A673 (cell line): ENCODE results near the gene NUDT2.

Experiments used
- EZH2 ChIP-seq: fragments of 200-600 bp; sonication (generic); IDR thresholded peaks from 2 replicates; pipeline ENCODE4 v1.6.1; 2017; ENCODE audit warnings: borderline replicate concordance, low read depth, mild to moderate bottlenecking, mixed read lengths, antibody characterized with exemption, low read length; ENCODE audit not compliant: poor library complexity, severe bottlenecking
- TF ChIP-seq, protein P1 (sequence below): fragments of 300-800, 200-600 bp; sonication (generic); conservative IDR thresholded peaks from 2 replicates; pipeline ENCODE4 v1.5.1; 2017; ENCODE audit warnings: low read depth, mild to moderate bottlenecking, antibody characterized with exemption, low read length, moderate library complexity, mixed read lengths

- TF ChIP-seq, protein P1, sequence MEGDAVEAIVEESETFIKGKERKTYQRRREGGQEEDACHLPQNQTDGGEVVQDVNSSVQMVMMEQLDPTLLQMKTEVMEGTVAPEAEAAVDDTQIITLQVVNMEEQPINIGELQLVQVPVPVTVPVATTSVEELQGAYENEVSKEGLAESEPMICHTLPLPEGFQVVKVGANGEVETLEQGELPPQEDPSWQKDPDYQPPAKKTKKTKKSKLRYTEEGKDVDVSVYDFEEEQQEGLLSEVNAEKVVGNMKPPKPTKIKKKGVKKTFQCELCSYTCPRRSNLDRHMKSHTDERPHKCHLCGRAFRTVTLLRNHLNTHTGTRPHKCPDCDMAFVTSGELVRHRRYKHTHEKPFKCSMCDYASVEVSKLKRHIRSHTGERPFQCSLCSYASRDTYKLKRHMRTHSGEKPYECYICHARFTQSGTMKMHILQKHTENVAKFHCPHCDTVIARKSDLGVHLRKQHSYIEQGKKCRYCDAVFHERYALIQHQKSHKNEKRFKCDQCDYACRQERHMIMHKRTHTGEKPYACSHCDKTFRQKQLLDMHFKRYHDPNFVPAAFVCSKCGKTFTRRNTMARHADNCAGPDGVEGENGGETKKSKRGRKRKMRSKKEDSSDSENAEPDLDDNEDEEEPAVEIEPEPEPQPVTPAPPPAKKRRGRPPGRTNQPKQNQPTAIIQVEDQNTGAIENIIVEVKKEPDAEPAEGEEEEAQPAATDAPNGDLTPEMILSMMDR = no peak
- no peak for TF ChIP-seq EZH2
Observed at GRCh38 chr9:34385561-34386230, 56.3 kb downstream of the NUDT2 start.
